Hippocampal formation (tissue), 2 donors: ENCODE data around the gene ARFGAP1.
A peak's percentile ranks its signal among the peaks of the same experiment; 100 is the strongest.

Experiments used
- DNase-seq, 2 donors: peaks; one replicate each; lab custom pipeline; 2025; lab: John Stamatoyannopoulos, UW

Gene ARFGAP1

GRCh38 chr20:63272105-63273058 lies at the start of gene ARFGAP1:
Gene ARFGAP1, plus strand, starts transcription at chr20:63272813. Its CDS starts 2,768 bp downstream, at chr20:63275581.
- peak; percentile 79 for DNase-seq

- DNase-seq, result peak in 1 of 2 donors; percentile 15
These were observed 49.3 kb upstream of the ARFGAP1 start for GRCh38 chr20:63223121-63223825.

- DNase-seq, result no peak
These were observed 48.8 kb upstream of the ARFGAP1 start for GRCh38 chr20:63223826-63224207.

GRCh38 chr20:63224412-63225081 lies 48.1 kb upstream of the ARFGAP1 start:
- DNase-seq, result no peak

- DNase-seq, result no peak
These were observed 47.5 kb upstream of the ARFGAP1 start for GRCh38 chr20:63225082-63225454.

GRCh38 chr20:63226042-63226943 lies 46.3 kb upstream of the ARFGAP1 start:
- no peak for DNase-seq

GRCh38 chr20:63227260-63227659 lies 45.4 kb upstream of the ARFGAP1 start:
- DNase-seq, result no peak

GRCh38 chr20:63228806-63229205 lies 43.8 kb upstream of the ARFGAP1 start:
- no peak for DNase-seq

- DNase-seq, result peak; percentile 45
These were observed 41.8 kb upstream of the ARFGAP1 start for GRCh38 chr20:63230800-63231268.

GRCh38 chr20:63232235-63233060 lies 40.2 kb upstream of the ARFGAP1 start:
- no peak for DNase-seq

GRCh38 chr20:63233061-63233344 lies 39.6 kb upstream of the ARFGAP1 start:
- DNase-seq, result no peak

- no peak for DNase-seq
These were observed 38.7 kb upstream of the ARFGAP1 start for GRCh38 chr20:63233924-63234323.

- DNase-seq, result no peak
These were observed 37.8 kb upstream of the ARFGAP1 start for GRCh38 chr20:63234693-63235398.

- DNase-seq, result no peak
These were observed 37.1 kb upstream of the ARFGAP1 start, which contains the start of gene BIRC7 for GRCh38 chr20:63235399-63235983. Gene BIRC7, plus strand, starts transcription at chr20:63235905. Its CDS starts 192 bp downstream, at chr20:63236097.

GRCh38 chr20:63236116-63236837 lies 36.3 kb upstream of the ARFGAP1 start:
- DNase-seq, result no peak

- DNase-seq, result no peak
These were observed 34.6 kb upstream of the ARFGAP1 start for GRCh38 chr20:63238031-63238430.

- DNase-seq, result no peak
These were observed 34.0 kb upstream of the ARFGAP1 start for GRCh38 chr20:63238514-63239125.

- no peak for DNase-seq
These were observed 33.2 kb upstream of the ARFGAP1 start for GRCh38 chr20:63239431-63239830.
